Astrocyte (in vitro differentiated cells and primary cell): ENCODE measurements around the gene TMEM132E.

ENCODE experiments used
- EZH2 ChIP-seq: IDR thresholded peaks from 2 replicates; pipeline ENCODE4 v1.6.1; 2012; ENCODE audit warnings: mild to moderate bottlenecking, low read length, inconsistent platforms; ENCODE audit not compliant: insufficient read depth
- TF ChIP-seq, protein P1 (sequence below): IDR thresholded peaks from 2 replicates; pipeline ENCODE4 v1.5.1; 2011; ENCODE audit warnings: low read depth, mild to moderate bottlenecking, inconsistent platforms, low read length, moderate library complexity; ENCODE audit not compliant: insufficient read depth

DNA sequence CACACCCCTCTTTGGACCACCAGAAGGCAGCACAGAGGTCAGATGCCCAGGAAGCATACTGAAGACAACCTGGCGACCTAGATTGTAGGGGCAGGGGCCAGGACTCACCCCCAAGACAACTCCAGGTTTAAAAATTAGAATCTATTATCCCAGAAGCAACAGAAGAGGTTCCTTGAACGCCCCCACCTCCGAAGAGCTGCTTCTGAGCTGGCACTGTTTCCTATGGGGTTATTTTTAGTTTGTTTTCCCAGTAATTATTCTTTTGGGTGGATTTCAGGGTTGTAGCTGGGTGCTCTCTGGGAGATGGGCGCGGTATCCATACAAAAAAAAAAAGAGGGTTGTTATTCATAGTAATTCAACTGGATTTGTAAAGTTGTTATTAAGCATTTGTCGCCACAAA, 10.4 kb upstream of the TMEM132E start:
- TF ChIP-seq, protein P1, sequence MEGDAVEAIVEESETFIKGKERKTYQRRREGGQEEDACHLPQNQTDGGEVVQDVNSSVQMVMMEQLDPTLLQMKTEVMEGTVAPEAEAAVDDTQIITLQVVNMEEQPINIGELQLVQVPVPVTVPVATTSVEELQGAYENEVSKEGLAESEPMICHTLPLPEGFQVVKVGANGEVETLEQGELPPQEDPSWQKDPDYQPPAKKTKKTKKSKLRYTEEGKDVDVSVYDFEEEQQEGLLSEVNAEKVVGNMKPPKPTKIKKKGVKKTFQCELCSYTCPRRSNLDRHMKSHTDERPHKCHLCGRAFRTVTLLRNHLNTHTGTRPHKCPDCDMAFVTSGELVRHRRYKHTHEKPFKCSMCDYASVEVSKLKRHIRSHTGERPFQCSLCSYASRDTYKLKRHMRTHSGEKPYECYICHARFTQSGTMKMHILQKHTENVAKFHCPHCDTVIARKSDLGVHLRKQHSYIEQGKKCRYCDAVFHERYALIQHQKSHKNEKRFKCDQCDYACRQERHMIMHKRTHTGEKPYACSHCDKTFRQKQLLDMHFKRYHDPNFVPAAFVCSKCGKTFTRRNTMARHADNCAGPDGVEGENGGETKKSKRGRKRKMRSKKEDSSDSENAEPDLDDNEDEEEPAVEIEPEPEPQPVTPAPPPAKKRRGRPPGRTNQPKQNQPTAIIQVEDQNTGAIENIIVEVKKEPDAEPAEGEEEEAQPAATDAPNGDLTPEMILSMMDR: no peak
- TF ChIP-seq EZH2: no peak
